GM18526 (cell line): Measurements from ENCODE around the gene TCP10L.

Experiments
- POLR2A ChIP-seq: IDR thresholded peaks from 3 replicates; pipeline ENCODE4 v1.6.1; 2011; ENCODE audit not compliant: insufficient read length; ENCODE audit errors: extremely low read depth

TCP10L gene

GRCh38 chr21:32592929-32593502 is 7.7 kb upstream of the TCP10L start:
- TF ChIP-seq POLR2A: no peak

- TF ChIP-seq POLR2A: no peak
Observed at GRCh38 chr21:32590130-32590529, 4.8 kb upstream of the TCP10L start.

GRCh38 chr21:32587651-32588050 is 2.3 kb upstream of the TCP10L start:
- TF ChIP-seq POLR2A: no peak

GRCh38 chr21:32587120-32587519 is 1.8 kb upstream of the TCP10L start:
- no peak for TF ChIP-seq POLR2A

- TF ChIP-seq POLR2A: no peak
Observed at GRCh38 chr21:32585970-32586369, 647 bp upstream of the TCP10L start.

GRCh38 chr21:32584472-32584871 is 851 bp downstream of the TCP10L start:
- TF ChIP-seq POLR2A: no peak

- no peak for TF ChIP-seq POLR2A
Observed at GRCh38 chr21:32581732-32582131, 3.6 kb downstream of the TCP10L start.

GRCh38 chr21:32580949-32581348 is 4.4 kb downstream of the TCP10L start:
- TF ChIP-seq POLR2A: no peak

GRCh38 chr21:32578107-32578691 is 7.1 kb downstream of the TCP10L start:
- TF ChIP-seq POLR2A: no peak

- TF ChIP-seq POLR2A: no peak
Observed at GRCh38 chr21:32576011-32576410, 9.3 kb downstream of the TCP10L start.

- TF ChIP-seq POLR2A: no peak
Observed at GRCh38 chr21:32574946-32575925, 10.1 kb downstream of the TCP10L start.

GRCh38 chr21:32572574-32573420 is 12.5 kb downstream of the TCP10L start:
- TF ChIP-seq POLR2A: no peak

GRCh38 chr21:32570456-32570855 is 14.9 kb downstream of the TCP10L start:
- no peak for TF ChIP-seq POLR2A

GRCh38 chr21:32569261-32570230 is 15.8 kb downstream of the TCP10L start:
- TF ChIP-seq POLR2A: no peak

- no peak for TF ChIP-seq POLR2A
Observed at GRCh38 chr21:32567626-32568025, 17.7 kb downstream of the TCP10L start.
